ENCODE results near the gene CCDC9B.

Gene CCDC9B

GRCh38 chr15:40322531-40323238 is 18.1 kb downstream of the CCDC9B start:
- no peak for DNase-seq
- peaks cover 7% of the 10 kb centered on the region for H3K4me1 ChIP-seq (ENCODE audit: control insufficient read depth, insufficient read depth, low read length, poor library complexity, severe bottlenecking)
- no peaks in the 10 kb centered on the region for H3K9me3 ChIP-seq (ENCODE audit: control insufficient read depth, low read length)
- H3K27ac ChIP-seq (ENCODE audit: insufficient read depth, low read length, poor library complexity, severe bottlenecking): peak overlapping the region; percentile 59
- H3K4me3 ChIP-seq (ENCODE audit: insufficient read depth, low read depth, low read length, poor library complexity, severe bottlenecking): peak overlapping the region; percentile 20
- H3K36me3 ChIP-seq (ENCODE audit: control insufficient read depth, insufficient read depth, low read length): no peaks in the 10 kb centered on the region
- no peaks in the 10 kb centered on the region for H3K27me3 ChIP-seq (replicated peaks; ENCODE audit: control insufficient read depth, insufficient read depth, low read length, poor library complexity, severe bottlenecking)

DNA sequence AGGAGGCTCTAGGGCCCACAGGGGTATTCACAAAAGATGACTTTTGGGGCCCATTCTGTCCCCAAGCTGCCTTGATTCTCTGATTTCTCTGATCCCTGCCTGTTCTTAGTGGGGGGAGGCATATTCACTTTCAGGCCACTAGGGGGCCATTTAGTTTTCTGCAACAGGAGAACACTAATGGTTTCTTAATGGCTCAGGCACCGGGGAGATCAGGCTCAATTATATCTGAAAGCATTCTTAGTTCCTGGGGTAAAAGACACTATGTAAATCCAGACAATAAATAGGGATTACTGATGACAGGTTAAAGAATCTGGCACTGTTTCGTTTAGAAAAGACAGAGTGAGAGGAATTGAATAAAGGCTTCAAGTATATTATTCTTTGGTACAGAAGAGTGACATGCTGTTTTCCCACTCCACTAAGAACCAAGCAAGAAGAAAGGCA is 19.8 kb downstream of the CCDC9B start:
- Histone ChIP-seq H3K4me1 (ENCODE audit: control insufficient read depth, insufficient read depth, low read length, poor library complexity, severe bottlenecking) (peaks cover 7% of the 10 kb centered on the region), H3K27me3 (replicated peaks; ENCODE audit: control insufficient read depth, insufficient read depth, low read length, poor library complexity, severe bottlenecking) (no peaks in the 10 kb centered on the region), H3K27ac (ENCODE audit: insufficient read depth, low read length, poor library complexity, severe bottlenecking) (no peak overlapping the region), H3K4me3 (ENCODE audit: insufficient read depth, low read depth, low read length, poor library complexity, severe bottlenecking) (no peak overlapping the region), H3K36me3 (ENCODE audit: control insufficient read depth, insufficient read depth, low read length) (no peaks in the 10 kb centered on the region), H3K9me3 (ENCODE audit: control insufficient read depth, low read length) (no peaks in the 10 kb centered on the region)
- peak in 2 of 3 donors; percentile 20 to 38 for DNase-seq

DNA sequence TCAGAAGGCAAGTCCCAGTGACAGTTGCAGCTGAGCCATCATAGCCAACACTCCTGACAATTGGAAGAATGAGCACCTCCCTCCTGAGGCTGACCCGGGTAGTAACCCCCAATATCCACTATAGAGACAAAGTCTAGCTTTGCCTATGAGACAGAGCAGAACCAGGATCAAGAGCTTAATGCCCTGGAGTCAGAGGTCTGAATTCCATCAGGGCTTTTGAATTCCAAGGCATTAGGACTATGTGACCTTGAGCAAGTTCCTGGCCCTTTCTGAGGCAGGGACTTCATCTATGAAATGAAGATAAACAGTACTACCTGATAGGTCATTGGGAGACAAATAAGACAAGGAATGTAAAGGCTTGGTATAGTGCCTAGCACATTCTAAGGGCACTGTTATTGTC is 20.3 kb downstream of the CCDC9B start:
- no peaks in the 10 kb centered on the region for H3K9me3 ChIP-seq (ENCODE audit: control insufficient read depth, low read length)
- H3K27me3 ChIP-seq (replicated peaks; ENCODE audit: control insufficient read depth, insufficient read depth, low read length, poor library complexity, severe bottlenecking): no peaks in the 10 kb centered on the region
- H3K36me3 ChIP-seq (ENCODE audit: control insufficient read depth, insufficient read depth, low read length): no peaks in the 10 kb centered on the region
- H3K4me3 ChIP-seq (ENCODE audit: insufficient read depth, low read depth, low read length, poor library complexity, severe bottlenecking): no peak overlapping the region
- peaks cover 7% of the 10 kb centered on the region for H3K4me1 ChIP-seq (ENCODE audit: control insufficient read depth, insufficient read depth, low read length, poor library complexity, severe bottlenecking)
- no peak for DNase-seq
- H3K27ac ChIP-seq (ENCODE audit: insufficient read depth, low read length, poor library complexity, severe bottlenecking): no peak overlapping the region

GRCh38 chr15:40317580-40317979 is 23.2 kb downstream of the CCDC9B start:
- no peaks in the 10 kb centered on the region for H3K4me1 ChIP-seq (ENCODE audit: control insufficient read depth, insufficient read depth, low read length, poor library complexity, severe bottlenecking)
- no peaks in the 10 kb centered on the region for H3K36me3 ChIP-seq (ENCODE audit: control insufficient read depth, insufficient read depth, low read length)
- H3K9me3 ChIP-seq (ENCODE audit: control insufficient read depth, low read length): no peaks in the 10 kb centered on the region
- no peak for DNase-seq
- no peaks in the 10 kb centered on the region for H3K27me3 ChIP-seq (replicated peaks; ENCODE audit: control insufficient read depth, insufficient read depth, low read length, poor library complexity, severe bottlenecking)
- H3K4me3 ChIP-seq (ENCODE audit: insufficient read depth, low read depth, low read length, poor library complexity, severe bottlenecking): no peak overlapping the region
- no peak overlapping the region for H3K27ac ChIP-seq (ENCODE audit: insufficient read depth, low read length, poor library complexity, severe bottlenecking)

- Histone ChIP-seq H3K4me1 (ENCODE audit: control insufficient read depth, insufficient read depth, low read length, poor library complexity, severe bottlenecking) (no peaks in the 10 kb centered on the region), H3K27ac (ENCODE audit: insufficient read depth, low read length, poor library complexity, severe bottlenecking) (no peak overlapping the region), H3K27me3 (replicated peaks; ENCODE audit: control insufficient read depth, insufficient read depth, low read length, poor library complexity, severe bottlenecking) (no peaks in the 10 kb centered on the region), H3K36me3 (ENCODE audit: control insufficient read depth, insufficient read depth, low read length) (no peaks in the 10 kb centered on the region), H3K9me3 (ENCODE audit: control insufficient read depth, low read length) (no peaks in the 10 kb centered on the region), H3K4me3 (ENCODE audit: insufficient read depth, low read depth, low read length, poor library complexity, severe bottlenecking) (no peak overlapping the region)
- DNase-seq: no peak
Measured at GRCh38 chr15:40316931-40317330, 23.8 kb downstream of the CCDC9B start.

DNA sequence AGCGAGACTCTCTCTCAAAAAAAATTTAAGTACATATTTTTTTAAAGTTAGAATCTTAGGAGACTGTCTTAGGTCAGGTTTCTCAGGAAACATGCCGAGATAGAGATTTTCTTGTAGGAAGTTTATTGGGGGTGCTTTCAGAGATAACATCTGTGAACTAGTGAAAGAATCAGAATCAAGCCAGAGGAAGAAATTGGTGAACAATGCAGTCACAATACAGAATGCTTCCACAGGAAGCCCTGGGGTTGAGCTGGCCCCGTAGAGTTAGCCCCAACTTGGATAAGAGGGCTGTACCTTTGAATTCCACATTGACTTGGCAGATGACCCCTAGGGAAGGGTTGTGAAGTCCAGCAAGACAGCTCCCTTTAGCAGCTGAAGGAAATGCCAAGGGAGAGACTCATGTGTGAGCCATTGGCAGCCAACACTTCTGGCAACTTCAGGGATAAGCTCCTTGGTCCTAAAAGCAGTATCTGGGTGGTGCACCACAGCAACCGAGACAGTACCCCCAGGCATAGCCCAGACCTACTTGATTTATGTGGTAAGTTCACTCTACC is 25.9 kb downstream of the CCDC9B start:
- Histone ChIP-seq H3K4me3 (ENCODE audit: insufficient read depth, low read depth, low read length, poor library complexity, severe bottlenecking) (no peak overlapping the region), H3K27me3 (replicated peaks; ENCODE audit: control insufficient read depth, insufficient read depth, low read length, poor library complexity, severe bottlenecking) (no peaks in the 10 kb centered on the region), H3K27ac (ENCODE audit: insufficient read depth, low read length, poor library complexity, severe bottlenecking) (no peak overlapping the region), H3K36me3 (ENCODE audit: control insufficient read depth, insufficient read depth, low read length) (no peaks in the 10 kb centered on the region), H3K4me1 (ENCODE audit: control insufficient read depth, insufficient read depth, low read length, poor library complexity, severe bottlenecking) (no peaks in the 10 kb centered on the region), H3K9me3 (ENCODE audit: control insufficient read depth, low read length) (no peaks in the 10 kb centered on the region)
- no peak for DNase-seq

DNA sequence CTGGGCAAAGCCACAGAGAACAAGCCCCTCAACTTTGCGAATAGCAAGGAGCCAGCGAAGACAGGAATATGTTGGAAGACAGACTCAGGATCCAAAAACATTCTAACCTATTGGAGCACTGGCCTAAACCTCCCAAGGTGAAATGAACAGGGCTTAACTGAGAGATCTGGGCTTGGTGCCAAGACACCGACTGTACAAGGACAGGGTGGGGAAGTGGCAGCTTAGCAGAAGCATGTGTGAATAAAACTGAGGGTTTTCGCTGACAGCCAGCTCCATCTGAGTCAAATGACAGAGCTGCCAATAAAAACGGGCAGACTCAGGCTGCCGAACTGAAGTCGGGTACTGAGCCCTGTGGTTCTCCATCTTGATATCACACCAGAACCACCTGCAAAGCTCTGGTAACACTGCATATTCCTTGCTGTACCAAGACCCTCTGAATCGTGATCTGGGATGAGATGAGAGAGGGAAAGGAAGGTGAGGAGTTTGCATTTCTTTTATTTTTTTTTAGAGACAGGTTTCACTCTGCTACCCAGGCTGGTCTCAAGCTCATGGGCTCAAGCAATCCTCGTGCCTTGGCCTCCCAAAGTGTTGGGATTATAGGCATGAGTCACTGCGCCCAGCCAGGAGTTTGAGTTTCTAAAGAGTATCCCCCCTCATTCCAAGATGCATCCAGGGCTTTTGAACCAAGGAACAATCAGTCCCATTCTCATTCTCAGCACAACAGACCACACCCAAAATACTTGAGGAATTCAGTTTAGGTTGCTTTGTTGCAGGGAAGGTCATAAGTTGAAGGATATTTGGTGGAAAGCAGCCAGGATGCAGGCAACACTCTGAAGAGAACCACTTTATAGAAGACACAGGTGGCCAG is 27.0 kb downstream of the CCDC9B start:
- Histone ChIP-seq H3K27me3 (replicated peaks; ENCODE audit: control insufficient read depth, insufficient read depth, low read length, poor library complexity, severe bottlenecking) (no peaks in the 10 kb centered on the region), H3K9me3 (ENCODE audit: control insufficient read depth, low read length) (no peaks in the 10 kb centered on the region), H3K4me3 (ENCODE audit: insufficient read depth, low read depth, low read length, poor library complexity, severe bottlenecking) (no peak overlapping the region), H3K36me3 (ENCODE audit: control insufficient read depth, insufficient read depth, low read length) (no peaks in the 10 kb centered on the region), H3K27ac (ENCODE audit: insufficient read depth, low read length, poor library complexity, severe bottlenecking) (no peak overlapping the region), H3K4me1 (ENCODE audit: control insufficient read depth, insufficient read depth, low read length, poor library complexity, severe bottlenecking) (peaks cover 8% of the 10 kb centered on the region)
- peak in 1 of 3 donors; percentile 8 for DNase-seq

- no peaks in the 10 kb centered on the region for H3K27me3 ChIP-seq (replicated peaks; ENCODE audit: control insufficient read depth, insufficient read depth, low read length, poor library complexity, severe bottlenecking)
- H3K27ac ChIP-seq (ENCODE audit: insufficient read depth, low read length, poor library complexity, severe bottlenecking): no peak overlapping the region
- DNase-seq: no peak
- H3K36me3 ChIP-seq (ENCODE audit: control insufficient read depth, insufficient read depth, low read length): no peaks in the 10 kb centered on the region
- no peaks in the 10 kb centered on the region for H3K9me3 ChIP-seq (ENCODE audit: control insufficient read depth, low read length)
- H3K4me1 ChIP-seq (ENCODE audit: control insufficient read depth, insufficient read depth, low read length, poor library complexity, severe bottlenecking): peaks cover 10% of the 10 kb centered on the region
- H3K4me3 ChIP-seq (ENCODE audit: insufficient read depth, low read depth, low read length, poor library complexity, severe bottlenecking): no peak overlapping the region
Measured at GRCh38 chr15:40312370-40313158, 28.2 kb downstream of the CCDC9B start.

GRCh38 chr15:40310993-40311392 is 29.7 kb downstream of the CCDC9B start:
- H3K27ac ChIP-seq (ENCODE audit: insufficient read depth, low read length, poor library complexity, severe bottlenecking): no peak overlapping the region
- no peak for DNase-seq
- no peak overlapping the region for H3K4me3 ChIP-seq (ENCODE audit: insufficient read depth, low read depth, low read length, poor library complexity, severe bottlenecking)
- no peaks in the 10 kb centered on the region for H3K36me3 ChIP-seq (ENCODE audit: control insufficient read depth, insufficient read depth, low read length)
- H3K4me1 ChIP-seq (ENCODE audit: control insufficient read depth, insufficient read depth, low read length, poor library complexity, severe bottlenecking): peaks cover 16% of the 10 kb centered on the region
- H3K27me3 ChIP-seq (replicated peaks; ENCODE audit: control insufficient read depth, insufficient read depth, low read length, poor library complexity, severe bottlenecking): no peaks in the 10 kb centered on the region
- no peaks in the 10 kb centered on the region for H3K9me3 ChIP-seq (ENCODE audit: control insufficient read depth, low read length)

All from effector memory CD4-positive, alpha-beta T cell (primary cell).